ENCODE data around the gene PTPRN. TPM values are rescaled to one million over a fixed set of nuclear protein-coding genes. Genes with fewer than 3 reads are reported as not detected.

The PTPRN gene
- total and polyA plus RNA-seq, 2 of the 4 experiments (the other 2 are of a cell fraction) = 5.2 to 22.0 TPM

GRCh38 chr2:219294356-219295351 lies 14.5 kb downstream of the PTPRN start:
- ATAC-seq (ENCODE audit: low read depth) = peak; percentile 93
- Histone ChIP-seq H2AK5ac (ENCODE audit: low read depth, low read length) (peak overlapping the region; percentile 91), H3K9me1 (ENCODE audit: insufficient read depth, low read length) (peaks cover 7% of the 10 kb centered on the region; the same call in 1 of the 2 replicates), H3K4me2 (ENCODE audit: low read depth, low read length) (peak overlapping the region; percentile 76), H4K91ac (ENCODE audit: insufficient read depth, low read depth, low read length) (peak overlapping the region; percentile 79), H2BK5ac (ENCODE audit: low read depth, low read length, poor library complexity, severe bottlenecking) (no peak overlapping the region), H2BK20ac (ENCODE audit: low read depth, low read length) (0 out of 2 replicates have a peak overlapping the region, but pooled peaks have one; percentile 3), H3K27ac (ENCODE audit: insufficient read depth, low read length) (peak overlapping the region; percentile 40; the same call in 1 of the 2 replicates), H4K5ac (ENCODE audit: low read depth, low read length) (peak overlapping the region; percentile 78), H3K9me3 (ENCODE audit: control insufficient read depth, insufficient read depth, low read length) (no peaks in the 10 kb centered on the region), H2AFZ (replicated peaks; ENCODE audit: low read length, poor library complexity) (peak overlapping the region; percentile 95), H3K9ac (ENCODE audit: low read depth, low read length) (peak overlapping the region; percentile 68), H3K4me1 (ENCODE audit: control insufficient read depth, insufficient read depth, low read length) (peaks cover 12% of the 10 kb centered on the region), H3K79me1 (ENCODE audit: low read depth in 1 of 2, low read length in 2 of 2) (no peaks in the 10 kb centered on the region), H3K23ac (ENCODE audit: low read depth, low read length) (no peak overlapping the region), H3K18ac (ENCODE audit: low read depth, low read length) (peak overlapping the region; percentile 10; the same call in 1 of the 2 replicates), H3K4ac (ENCODE audit: low read depth, low read length) (peak overlapping the region; percentile 82), H2AK9ac (replicated peaks; ENCODE audit: low read depth, low read length, poor library complexity) (peak overlapping the region; percentile 94), H2BK15ac (ENCODE audit: low read depth, low read length) (peak overlapping the region; percentile 38; the same call in 2 of the 3 replicates), H2BK120ac (ENCODE audit: low read depth, low read length) (peak overlapping the region; percentile 74), H3K36me3 (ENCODE audit: control insufficient read depth, insufficient read depth, low read length) (no peaks in the 10 kb centered on the region), H3K14ac (replicated peaks; ENCODE audit: low read depth, low read length) (peak overlapping the region; percentile 55; the same call in 1 of the 2 replicates), H3K56ac (ENCODE audit: extremely low read depth, insufficient read depth, low read length) (no peak overlapping the region), H4K8ac (ENCODE audit: low read depth in 2 of 2, low read length in 2 of 2) (peak overlapping the region; percentile 95), H3K4me3 (ENCODE audit: insufficient read depth, low read depth, low read length) (peak overlapping the region; percentile 40), H3K27me3 (ENCODE audit: control insufficient read depth, insufficient read depth, low read length) (no peaks in the 10 kb centered on the region), H4K20me1 (ENCODE audit: insufficient read depth, low read length) (no peaks in the 10 kb centered on the region)
- TF ChIP-seq, protein P1, sequence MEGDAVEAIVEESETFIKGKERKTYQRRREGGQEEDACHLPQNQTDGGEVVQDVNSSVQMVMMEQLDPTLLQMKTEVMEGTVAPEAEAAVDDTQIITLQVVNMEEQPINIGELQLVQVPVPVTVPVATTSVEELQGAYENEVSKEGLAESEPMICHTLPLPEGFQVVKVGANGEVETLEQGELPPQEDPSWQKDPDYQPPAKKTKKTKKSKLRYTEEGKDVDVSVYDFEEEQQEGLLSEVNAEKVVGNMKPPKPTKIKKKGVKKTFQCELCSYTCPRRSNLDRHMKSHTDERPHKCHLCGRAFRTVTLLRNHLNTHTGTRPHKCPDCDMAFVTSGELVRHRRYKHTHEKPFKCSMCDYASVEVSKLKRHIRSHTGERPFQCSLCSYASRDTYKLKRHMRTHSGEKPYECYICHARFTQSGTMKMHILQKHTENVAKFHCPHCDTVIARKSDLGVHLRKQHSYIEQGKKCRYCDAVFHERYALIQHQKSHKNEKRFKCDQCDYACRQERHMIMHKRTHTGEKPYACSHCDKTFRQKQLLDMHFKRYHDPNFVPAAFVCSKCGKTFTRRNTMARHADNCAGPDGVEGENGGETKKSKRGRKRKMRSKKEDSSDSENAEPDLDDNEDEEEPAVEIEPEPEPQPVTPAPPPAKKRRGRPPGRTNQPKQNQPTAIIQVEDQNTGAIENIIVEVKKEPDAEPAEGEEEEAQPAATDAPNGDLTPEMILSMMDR (conservative IDR thresholded peaks at IDR 0.05; ENCODE audit: low read depth, low read length) = peak; percentile 99
- TF ChIP-seq MAZ (IDR thresholded peaks at IDR 0.05; ENCODE audit: borderline replicate concordance, low read depth, low read length) (peak; percentile 93; the same call in 1 of the 2 replicates), MXI1 (IDR thresholded peaks at IDR 0.05; ENCODE audit: borderline replicate concordance, low read depth, low read length) (peak; percentile 46; the same call in 1 of the 2 replicates), ELK1 (IDR thresholded peaks at IDR 0.05; ENCODE audit: borderline replicate concordance, low read depth, low read length) (no peak), CEBPB (IDR thresholded peaks at IDR 0.05; ENCODE audit: low read depth, low read length) (no peak), SMC3 (IDR thresholded peaks at IDR 0.05; ENCODE audit: low read depth, low read length) (peak; percentile 94), FOS (IDR thresholded peaks at IDR 0.05; ENCODE audit: low read depth, low read length) (no peak), RFX5 (IDR thresholded peaks at IDR 0.05; ENCODE audit: low read depth, low read length) (no peak), RCOR1 (IDR thresholded peaks at IDR 0.05; ENCODE audit: insufficient replicate concordance, low read length) (peak; percentile 39), BHLHE40 (IDR thresholded peaks at IDR 0.05; ENCODE audit: low read depth, low read length) (peak; percentile 70), POLR2A (IDR thresholded peaks at IDR 0.05; ENCODE audit: low read depth, low read length) (no peak; the same call in 1 of the 2 replicates), RAD21 (IDR thresholded peaks at IDR 0.05; ENCODE audit: low read length) (peak; percentile 80)
- POLR2A ChIA-PET (ENCODE audit: unreplicated experiment) = no interaction called here
- dilution Hi-C loops (cut with HindIII; ENCODE audit: low sequenced_read_pairs, unreplicated experiment) (no loop called here), in situ Hi-C loops (cut with MboI; ENCODE audit: low sequenced_read_pairs) (loop anchor here (5.0 kb wide), 1 partner anchor 122 kb away; the partner anchor contains the start of gene SLC23A3), intact Hi-C loops (cut with micrococcal nuclease) (loop anchor here (1.0 to 5.0 kb wide), 5 partner anchors 17 to 238 kb away; partner anchors contain the start of genes ANKZF1, ATG9A and SLC23A3)
- CTCF ChIA-PET = interaction anchor here (0.6 to 1.7 kb wide), 26 partner anchors 8 to 299 kb away, joined by 3 to 29 read pairs (median 4); partner anchors contain the start of genes ABCB6, ANKZF1, ATG9A and CNPPD1
- WGBS, 2 experiments (ENCODE audit: extremely low coverage in 2 of 2, insufficient read length in 1 of 2) = 15% methylated on average over 49 of the region's 67 CpGs; no CpG with 5 or more reads in 1 of the 2 experiments
- no TSS peak for BruUV-seq (replicated peaks)
- peak; percentile 70 for DNase-seq
